ENCODE measurements around the gene GOLGA1.
"Not testable (repeated sequence)": the region's sequence is repeated elsewhere in the genome, so short reads cannot be mapped to it uniquely, and the experiment has no call there.

The GOLGA1 gene

GRCh38 chr9:124843456-124844034 lies 97.3 kb downstream of the GOLGA1 start:
- no peaks in the 10 kb centered on the region for H3K4me1 ChIP-seq
- H3K79me2 ChIP-seq: no peaks in the 10 kb centered on the region
- H3K4me2 ChIP-seq (ENCODE audit: low read length): no peak overlapping the region
- no peaks in the 10 kb centered on the region for H3K36me3 ChIP-seq (ENCODE audit: control insufficient read depth, insufficient read depth, low read length)
- no peak for TF ChIP-seq CTCF (IDR thresholded peaks at IDR 0.05)
- H3K27ac ChIP-seq: no peak overlapping the region
- H3K9me3 ChIP-seq (ENCODE audit: control insufficient read depth, low read length): no peaks in the 10 kb centered on the region
- H2AFZ ChIP-seq: no peak overlapping the region
- no peak overlapping the region for H3K4me3 ChIP-seq (ENCODE audit: low read depth, low read length)
- H3K27me3 ChIP-seq (ENCODE audit: control insufficient read depth, insufficient read depth, low read length): no peaks in the 10 kb centered on the region
- H3K9ac ChIP-seq: no peak overlapping the region

GRCh38 chr9:124841075-124841821 lies 99.6 kb downstream of the GOLGA1 start:
- Histone ChIP-seq H3K9me3 (ENCODE audit: control insufficient read depth, low read length) (no peaks in the 10 kb centered on the region), H3K4me1 (no peaks in the 10 kb centered on the region), H2AFZ (no peak overlapping the region), H3K4me3 (ENCODE audit: low read depth, low read length) (no peak overlapping the region), H3K36me3 (ENCODE audit: control insufficient read depth, insufficient read depth, low read length) (no peaks in the 10 kb centered on the region), H3K9ac (no peak overlapping the region), H3K27me3 (ENCODE audit: control insufficient read depth, insufficient read depth, low read length) (no peaks in the 10 kb centered on the region), H3K27ac (no peak overlapping the region), H3K79me2 (no peaks in the 10 kb centered on the region), H3K4me2 (ENCODE audit: low read length) (no peak overlapping the region)
- no peak for TF ChIP-seq CTCF (IDR thresholded peaks at IDR 0.05)

GRCh38 chr9:124840300-124840833 lies 100.5 kb downstream of the GOLGA1 start:
- H3K27ac ChIP-seq: no peak overlapping the region
- no peak for TF ChIP-seq CTCF (IDR thresholded peaks at IDR 0.05)

GRCh38 chr9:124839612-124840299 lies 101.1 kb downstream of the GOLGA1 start:
- H3K4me2 ChIP-seq (ENCODE audit: low read length): no peak overlapping the region
- no peak for TF ChIP-seq CTCF (IDR thresholded peaks at IDR 0.05)
- no peak overlapping the region for H3K9ac ChIP-seq
- no peak overlapping the region for H3K27ac ChIP-seq
- no peak overlapping the region for H3K4me3 ChIP-seq (ENCODE audit: low read depth, low read length)
- H2AFZ ChIP-seq: no peak overlapping the region
- H3K4me1 ChIP-seq: peaks cover 5% of the 10 kb centered on the region
- no peaks in the 10 kb centered on the region for H3K79me2 ChIP-seq
- no peaks in the 10 kb centered on the region for H3K36me3 ChIP-seq (ENCODE audit: control insufficient read depth, insufficient read depth, low read length)
- no peaks in the 10 kb centered on the region for H3K27me3 ChIP-seq (ENCODE audit: control insufficient read depth, insufficient read depth, low read length)
- no peaks in the 10 kb centered on the region for H3K9me3 ChIP-seq (ENCODE audit: control insufficient read depth, low read length)

More at GRCh38 chr9:124840300-124840833, 100.5 kb downstream of the GOLGA1 start:
- H3K4me3 ChIP-seq (ENCODE audit: low read depth, low read length): no peak overlapping the region
- no peaks in the 10 kb centered on the region for H3K9me3 ChIP-seq (ENCODE audit: control insufficient read depth, low read length)
- no peak overlapping the region for H2AFZ ChIP-seq
- no peaks in the 10 kb centered on the region for H3K36me3 ChIP-seq (ENCODE audit: control insufficient read depth, insufficient read depth, low read length)
- no peaks in the 10 kb centered on the region for H3K27me3 ChIP-seq (ENCODE audit: control insufficient read depth, insufficient read depth, low read length)
- no peaks in the 10 kb centered on the region for H3K79me2 ChIP-seq
- H3K4me1 ChIP-seq: peaks cover under 1% of the 10 kb centered on the region
- H3K4me2 ChIP-seq (ENCODE audit: low read length): no peak overlapping the region
- no peak overlapping the region for H3K9ac ChIP-seq

- H3K9me3 ChIP-seq (ENCODE audit: control insufficient read depth, low read length); H3K79me2 ChIP-seq; H3K36me3 ChIP-seq (ENCODE audit: control insufficient read depth, insufficient read depth, low read length); H3K27ac ChIP-seq; H3K9ac ChIP-seq; H3K4me1 ChIP-seq; H3K4me2 ChIP-seq (ENCODE audit: low read length); H2AFZ ChIP-seq; H3K4me3 ChIP-seq (ENCODE audit: low read depth, low read length); H3K27me3 ChIP-seq (ENCODE audit: control insufficient read depth, insufficient read depth, low read length): not testable (repeated sequence)
Observed at GRCh38 chr9:124838567-124839275, 102.2 kb downstream of the GOLGA1 start.

- H3K9ac ChIP-seq; H3K4me1 ChIP-seq; H3K4me2 ChIP-seq (ENCODE audit: low read length); H3K9me3 ChIP-seq (ENCODE audit: control insufficient read depth, low read length); H3K79me2 ChIP-seq; H2AFZ ChIP-seq; H3K4me3 ChIP-seq (ENCODE audit: low read depth, low read length); H3K36me3 ChIP-seq (ENCODE audit: control insufficient read depth, insufficient read depth, low read length); H3K27ac ChIP-seq; H3K27me3 ChIP-seq (ENCODE audit: control insufficient read depth, insufficient read depth, low read length): not testable (repeated sequence)
Observed at GRCh38 chr9:124838132-124838531, 102.8 kb downstream of the GOLGA1 start.

Data from parathyroid adenoma (tissue), 2 donors.